NB4 (cell line): ENCODE data around the gene PIEZO2.

Source experiments
- POLR2A ChIP-seq: IDR thresholded peaks from 2 replicates; pipeline ENCODE4 v1.6.1; 2011; ENCODE audit warnings: mild to moderate bottlenecking; ENCODE audit not compliant: insufficient read length; ENCODE audit errors: extremely low read depth
- TF ChIP-seq, protein P1 (sequence below): IDR thresholded peaks from one replicate; pipeline ENCODE4 v1.5.1; 2012; ENCODE audit warnings: low read depth, low read length

GRCh38 chr18:10927286-10927992 lies 221.9 kb downstream of the PIEZO2 start:
- TF ChIP-seq, protein P1, sequence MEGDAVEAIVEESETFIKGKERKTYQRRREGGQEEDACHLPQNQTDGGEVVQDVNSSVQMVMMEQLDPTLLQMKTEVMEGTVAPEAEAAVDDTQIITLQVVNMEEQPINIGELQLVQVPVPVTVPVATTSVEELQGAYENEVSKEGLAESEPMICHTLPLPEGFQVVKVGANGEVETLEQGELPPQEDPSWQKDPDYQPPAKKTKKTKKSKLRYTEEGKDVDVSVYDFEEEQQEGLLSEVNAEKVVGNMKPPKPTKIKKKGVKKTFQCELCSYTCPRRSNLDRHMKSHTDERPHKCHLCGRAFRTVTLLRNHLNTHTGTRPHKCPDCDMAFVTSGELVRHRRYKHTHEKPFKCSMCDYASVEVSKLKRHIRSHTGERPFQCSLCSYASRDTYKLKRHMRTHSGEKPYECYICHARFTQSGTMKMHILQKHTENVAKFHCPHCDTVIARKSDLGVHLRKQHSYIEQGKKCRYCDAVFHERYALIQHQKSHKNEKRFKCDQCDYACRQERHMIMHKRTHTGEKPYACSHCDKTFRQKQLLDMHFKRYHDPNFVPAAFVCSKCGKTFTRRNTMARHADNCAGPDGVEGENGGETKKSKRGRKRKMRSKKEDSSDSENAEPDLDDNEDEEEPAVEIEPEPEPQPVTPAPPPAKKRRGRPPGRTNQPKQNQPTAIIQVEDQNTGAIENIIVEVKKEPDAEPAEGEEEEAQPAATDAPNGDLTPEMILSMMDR = no peak
- TF ChIP-seq POLR2A = no peak
